Small intestine (tissue), 7 donors: Measurements from ENCODE around the gene CBX7. TPM values are rescaled to one million over a fixed set of nuclear protein-coding genes. Genes with fewer than 3 reads are reported as not detected.

ENCODE experiments used
- DNase-seq, 2 donors: peaks; one replicate each; pipeline versions ENCODE4 v3.0.0 to v3.0.0-alpha.2; 2013
- FAIRE-seq: peaks from 2 replicates; lab custom pipeline; 2012; peaks lifted over from hg19 to GRCh38; lab: Jason Lieb, UNC
- H3K27ac ChIP-seq, 3 donors: one replicate each; pipeline ENCODE4 v1.5.1; 2013; ENCODE audit warnings: low read length in 2 of 3, mild to moderate bottlenecking in 2 of 3, control low read depth in 1 of 3, inconsistent platforms in 1 of 3, low read depth in 1 of 3, moderate library complexity in 1 of 3
- H3K27me3 ChIP-seq, 3 donors: one replicate each; pipeline ENCODE4 v1.6.1; 2013; ENCODE audit warnings: low read length in 3 of 3, inconsistent platforms in 1 of 3; ENCODE audit not compliant: control insufficient read depth in 3 of 3, insufficient read depth in 3 of 3
- H3K36me3 ChIP-seq, 3 donors: one replicate each; pipeline ENCODE4 v1.6.1; 2013; ENCODE audit warnings: low read length in 3 of 3, inconsistent platforms in 1 of 3, low read depth in 1 of 3, mild to moderate bottlenecking in 1 of 3, moderate library complexity in 1 of 3; ENCODE audit not compliant: control insufficient read depth in 3 of 3, insufficient read depth in 2 of 3
- H3K4me1 ChIP-seq, 3 donors: one replicate each; pipeline ENCODE4 v1.6.1; 2013; ENCODE audit warnings: low read length in 2 of 3, inconsistent platforms in 1 of 3, low read depth in 1 of 3, mild to moderate bottlenecking in 1 of 3, moderate library complexity in 1 of 3; ENCODE audit not compliant: control insufficient read depth in 3 of 3, insufficient read depth in 2 of 3
- H3K4me3 ChIP-seq, 3 donors: one replicate each; pipeline ENCODE4 v1.5.1; 2013; ENCODE audit warnings: low read length in 3 of 3, control low read depth in 1 of 3, inconsistent platforms in 1 of 3, low read depth in 1 of 3, mild to moderate bottlenecking in 1 of 3, moderate library complexity in 1 of 3
- H3K9me3 ChIP-seq, 2 donors: one replicate each; pipeline ENCODE4 v1.6.1; 2013; ENCODE audit warnings: low read depth in 1 of 2, low read length in 1 of 2; ENCODE audit not compliant: control insufficient read depth in 2 of 2, insufficient read depth in 1 of 2
- WGBS, 3 donors: extraction: QIAGEN DNeasy Blood & Tissue Kit; methylation state at CpG; one replicate each; pipeline ENCODE4 v1.1.7; 2013; 5-methylcytosine and 5-hydroxymethylcytosine counted together
- polyA plus RNA-seq, 4 donors: library from polyadenylated mRNA; stranded (reverse) in 3 of 4; unstranded in 1 of 4; fragments of 200-250 nt in 3 of 4; fragments of 120-200 nt in 1 of 4; gene quantifications; one replicate each; pipeline versions ENCODE4 v1.2.1 to v1.2.3, GENCODE V29; 2013
- donor health status: healthy with polysubstance abuse.
- donor health status: control.
- donor health status: control.
- donor health status: Bipolar disorder and iron deficiency.
- donor health status: healthy.

The CBX7 gene
- polyA plus RNA-seq, 4 donors = 9.8 to 29.8 (median 21.2) TPM

DNA sequence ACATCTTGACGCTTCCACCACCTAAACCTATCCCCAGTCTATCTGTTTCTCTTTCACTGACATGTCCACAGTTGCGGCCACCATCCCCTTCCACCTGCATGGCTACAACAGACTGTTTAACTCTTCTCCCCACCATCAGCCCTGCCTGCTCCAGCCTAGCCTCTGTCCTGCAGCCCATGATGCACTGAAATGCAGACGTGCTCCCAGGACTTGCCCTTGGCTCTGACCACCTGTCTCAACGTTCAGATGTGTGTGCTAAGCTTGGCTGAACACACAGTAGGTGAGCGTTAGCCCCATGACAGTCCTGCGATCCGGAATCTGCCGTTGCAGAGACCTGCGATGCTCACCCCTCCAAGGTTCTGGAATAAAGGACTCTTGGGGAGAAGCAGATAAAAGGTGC lies 22.7 kb downstream of the CBX7 start:
- DNase-seq (no peak), FAIRE-seq (no peak)
- Histone ChIP-seq H3K27me3 (no peaks in the 10 kb centered on the region), H3K36me3 (peaks cover 0 to 37% (median 0%) of the 10 kb centered on the region in 3 donors), H3K27ac (peak overlapping the region in 1 of 3 donors; percentile 2), H3K4me1 (peaks cover 0 to 25% (median 4%) of the 10 kb centered on the region in 3 donors), H3K4me3 (no peak overlapping the region), H3K9me3 (peaks cover 0 to 7% of the 10 kb centered on the region in 2 donors)
- WGBS, 3 donors = 91 to 96% (median 93%) methylated on average over 9 of the region's 9 CpGs

DNA sequence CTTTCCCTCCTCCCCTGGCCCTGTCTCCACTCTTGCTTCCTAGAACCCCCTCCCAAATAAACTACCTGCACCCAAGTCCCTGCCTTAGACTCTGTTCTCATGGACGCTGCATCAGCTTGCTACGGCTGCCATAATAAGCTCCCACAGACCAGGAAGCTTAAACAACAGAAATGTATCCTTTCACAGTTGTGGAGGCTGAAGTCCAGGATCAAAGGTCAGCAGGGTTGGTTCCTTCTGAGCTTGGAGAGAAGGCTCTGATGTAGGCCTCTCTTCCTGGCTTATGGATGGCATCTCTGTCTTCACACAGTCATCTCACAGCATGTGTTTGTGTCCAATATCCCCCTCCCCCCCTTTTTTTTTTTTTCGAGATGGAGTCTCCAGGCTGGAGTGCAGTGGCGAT lies 23.4 kb downstream of the CBX7 start:
- peak; percentile 92 to 97 for DNase-seq

DNA sequence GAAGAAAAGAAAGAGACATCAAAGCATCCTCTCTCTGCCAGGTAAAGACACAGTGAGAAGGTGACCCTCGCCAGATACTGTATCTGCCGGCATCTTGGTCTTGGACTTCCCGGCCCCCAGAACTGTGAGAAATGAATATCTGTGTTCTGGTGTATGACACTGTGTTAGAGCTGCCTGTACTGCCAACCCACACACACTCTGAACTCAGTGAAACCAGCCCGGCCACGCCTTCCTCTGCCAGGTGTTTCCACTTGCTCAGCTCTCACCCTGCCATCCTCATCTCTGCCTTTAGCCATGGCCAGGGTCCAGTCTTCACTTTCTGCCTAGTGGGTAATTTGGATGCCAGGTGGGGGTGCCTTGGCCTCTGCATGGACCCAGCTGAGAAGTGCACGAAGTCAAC lies 24.0 kb downstream of the CBX7 start:
- Histone ChIP-seq H3K27me3 (no peaks in the 10 kb centered on the region), H3K4me1 (peaks cover 0 to 25% (median 4%) of the 10 kb centered on the region in 3 donors), H3K9me3 (peaks cover 0 to 7% of the 10 kb centered on the region in 2 donors), H3K36me3 (peaks cover 0 to 28% (median 0%) of the 10 kb centered on the region in 3 donors), H3K27ac (peak overlapping the region; percentile 71 to 83 (median 79)), H3K4me3 (no peak overlapping the region)
- 63 to 83% (median 67%) methylated on average over 6 of the region's 6 CpGs for WGBS, 3 donors
- FAIRE-seq = no peak
- DNase-seq = peak in 1 of 2 donors; percentile 45

More for the DNA sequence above, 23.4 kb downstream of the CBX7 start:
- WGBS, 3 donors = 52 to 69% (median 56%) methylated on average over 4 of the region's 4 CpGs
- Histone ChIP-seq H3K27ac (peak overlapping the region; percentile 71 to 83 (median 79)), H3K36me3 (peaks cover 0 to 33% (median 0%) of the 10 kb centered on the region in 3 donors), H3K27me3 (no peaks in the 10 kb centered on the region), H3K4me3 (no peak overlapping the region), H3K9me3 (peaks cover 0 to 7% of the 10 kb centered on the region in 2 donors), H3K4me1 (peaks cover 0 to 25% (median 4%) of the 10 kb centered on the region in 3 donors)
- no peak for FAIRE-seq

DNA sequence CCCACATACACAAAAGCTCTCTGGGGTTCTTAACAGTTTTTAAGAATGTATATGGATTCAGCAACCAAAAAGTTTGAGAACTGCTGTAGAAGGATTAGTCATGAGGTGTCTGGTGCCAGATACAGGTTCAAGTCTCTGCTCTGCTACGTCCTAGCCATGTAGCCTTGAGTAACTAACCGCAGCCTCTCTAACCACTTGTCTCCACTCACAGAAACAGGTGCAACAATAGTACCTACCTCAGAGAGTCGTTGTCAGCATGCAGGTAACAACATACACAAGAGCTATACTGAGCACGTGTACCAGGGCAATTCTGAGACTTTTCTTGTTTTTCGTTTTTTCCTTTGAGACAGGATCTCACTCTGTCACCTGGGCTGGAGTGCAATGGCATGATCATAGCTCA lies 26.9 kb downstream of the CBX7 start:
- 86 to 90% (median 89%) methylated on average over 5 of the region's 5 CpGs for WGBS, 3 donors
- H3K36me3 ChIP-seq = peaks cover 0 to 7% (median 0%) of the 10 kb centered on the region in 3 donors
- FAIRE-seq = no peak

DNA sequence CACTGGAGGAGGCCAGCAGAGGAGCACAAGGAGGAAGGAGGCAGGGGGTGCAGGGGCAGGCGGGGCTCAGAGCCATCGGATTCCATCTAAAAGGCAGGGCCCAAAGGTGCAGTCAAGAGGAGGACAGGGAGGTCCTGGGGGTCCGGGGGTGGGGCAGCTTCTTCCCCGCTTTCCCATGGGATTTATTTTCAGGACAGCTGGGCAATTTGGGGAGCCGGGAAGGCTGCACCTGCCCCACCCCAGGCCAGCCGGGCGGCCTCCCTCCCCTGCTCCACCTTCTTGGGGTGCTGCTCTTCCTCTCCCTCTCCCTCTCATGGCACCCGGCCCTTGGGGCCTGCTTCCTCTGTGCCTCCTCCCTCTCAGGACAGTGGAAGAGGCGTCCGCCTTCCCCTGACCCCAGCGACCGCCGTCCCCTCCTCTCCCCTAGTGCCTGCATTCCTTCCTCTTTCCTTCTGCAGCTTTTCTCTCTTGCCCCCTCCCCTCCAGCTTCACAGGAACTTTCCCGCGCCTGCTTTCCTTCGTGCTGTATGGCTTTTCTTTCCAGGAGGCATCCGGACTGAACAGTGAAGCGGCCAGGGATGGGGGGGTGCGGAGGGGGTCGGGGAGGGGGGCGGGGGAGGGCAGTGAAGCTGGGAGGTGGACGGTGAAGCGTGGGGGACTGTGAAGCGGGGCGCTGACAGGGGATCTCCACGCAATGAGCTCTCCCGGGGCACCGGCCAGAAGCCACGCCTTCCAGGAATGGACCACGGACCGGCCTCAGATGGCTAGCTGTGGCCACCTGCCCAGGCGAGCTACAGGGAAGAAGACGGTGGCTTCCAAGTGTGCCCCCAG lies 28.5 kb downstream of the CBX7 start:
- Histone ChIP-seq H3K27me3 (no peaks in the 10 kb centered on the region), H3K27ac (no peak overlapping the region), H3K4me1 (peaks cover 0 to 9% (median 4%) of the 10 kb centered on the region in 3 donors), H3K36me3 (no peaks in the 10 kb centered on the region), H3K9me3 (peaks cover 0 to 7% of the 10 kb centered on the region in 2 donors), H3K4me3 (no peak overlapping the region)
- FAIRE-seq = no peak
- DNase-seq = no peak
- WGBS, 3 donors = 36 to 53% (median 40%) methylated on average over 29 to 33 of the region's 33 CpGs

More for the DNA sequence above, 26.9 kb downstream of the CBX7 start:
- Histone ChIP-seq H3K9me3 (peaks cover 0 to 7% of the 10 kb centered on the region in 2 donors), H3K27me3 (no peaks in the 10 kb centered on the region), H3K27ac (no peak overlapping the region), H3K4me1 (peaks cover 0 to 20% (median 4%) of the 10 kb centered on the region in 3 donors), H3K4me3 (no peak overlapping the region)
- DNase-seq = no peak

DNA sequence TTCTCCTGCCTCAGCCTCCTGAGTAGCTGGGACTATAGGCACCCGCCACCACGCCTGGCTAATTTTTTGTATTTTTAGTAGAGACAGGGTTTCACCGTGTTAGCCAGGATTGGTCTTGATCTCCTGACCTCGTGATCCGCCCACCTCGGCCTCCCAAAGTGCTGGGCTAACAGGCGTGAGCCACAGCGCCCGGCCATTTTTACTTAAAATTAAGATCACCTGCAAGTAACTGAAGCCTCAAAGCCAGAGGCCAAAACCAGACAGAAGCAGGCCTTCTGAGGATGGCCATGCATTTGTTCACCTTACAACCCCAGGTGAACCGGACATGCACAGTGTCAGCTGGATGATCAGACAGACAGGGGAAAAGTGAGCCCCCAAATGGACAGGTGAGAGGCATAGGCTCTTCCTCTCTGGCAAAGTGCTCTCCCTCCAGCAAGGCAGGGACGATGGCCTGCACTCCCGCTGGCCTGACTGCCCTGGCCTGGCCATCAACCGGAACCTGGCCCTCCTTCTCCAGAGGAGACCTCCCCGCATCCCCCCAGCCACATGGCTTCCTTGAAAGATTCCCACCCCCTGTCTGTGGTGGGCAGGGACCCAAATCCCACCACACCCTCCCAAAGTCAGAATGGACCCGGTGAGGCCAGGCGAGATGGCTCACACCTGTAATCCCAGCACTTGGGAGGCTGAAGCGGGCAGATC lies 29.6 kb downstream of the CBX7 start:
- H3K27ac ChIP-seq = no peak overlapping the region
- H3K4me1 ChIP-seq = no peaks in the 10 kb centered on the region
- H3K27me3 ChIP-seq = no peaks in the 10 kb centered on the region
- H3K9me3 ChIP-seq = no peaks in the 10 kb centered on the region
- 92 to 95% (median 94%) methylated on average over 17 of the region's 17 CpGs for WGBS, 3 donors
- no peak for FAIRE-seq
- H3K4me3 ChIP-seq = no peak overlapping the region
- H3K36me3 ChIP-seq = no peaks in the 10 kb centered on the region
- DNase-seq = no peak

DNA sequence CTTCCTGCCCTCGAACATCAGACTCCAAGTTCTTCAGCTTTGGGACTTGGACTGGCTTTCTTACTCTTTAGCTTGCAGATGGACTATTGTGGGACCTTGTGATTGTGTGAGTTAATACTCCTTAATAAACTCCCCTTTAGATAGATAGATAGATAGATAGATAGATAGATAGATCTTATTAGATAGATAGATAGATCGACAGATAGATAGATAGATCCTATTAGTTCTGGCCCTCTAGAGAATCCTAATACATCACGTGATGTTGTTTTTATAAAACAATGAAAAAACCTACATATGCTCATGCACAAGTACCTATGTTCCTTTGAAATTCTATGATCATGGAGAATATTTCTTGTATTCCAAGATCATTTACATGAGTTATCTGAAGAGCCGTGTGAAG lies 31.5 kb downstream of the CBX7 start:
- DNase-seq (no peak), FAIRE-seq (no peak)
- peaks cover 0 to 2% (median 0%) of the 10 kb centered on the region in 3 donors for H3K27me3 ChIP-seq
- no peak overlapping the region for H3K4me3 ChIP-seq
- H3K4me1 ChIP-seq = peaks cover 0 to 5% (median 0%) of the 10 kb centered on the region in 3 donors
- H3K9me3 ChIP-seq = no peaks in the 10 kb centered on the region
- H3K36me3 ChIP-seq = no peaks in the 10 kb centered on the region
- H3K27ac ChIP-seq = no peak overlapping the region
- WGBS, 3 donors = 79 to 88% (median 79%) methylated on average over 4 of the region's 4 CpGs

DNA sequence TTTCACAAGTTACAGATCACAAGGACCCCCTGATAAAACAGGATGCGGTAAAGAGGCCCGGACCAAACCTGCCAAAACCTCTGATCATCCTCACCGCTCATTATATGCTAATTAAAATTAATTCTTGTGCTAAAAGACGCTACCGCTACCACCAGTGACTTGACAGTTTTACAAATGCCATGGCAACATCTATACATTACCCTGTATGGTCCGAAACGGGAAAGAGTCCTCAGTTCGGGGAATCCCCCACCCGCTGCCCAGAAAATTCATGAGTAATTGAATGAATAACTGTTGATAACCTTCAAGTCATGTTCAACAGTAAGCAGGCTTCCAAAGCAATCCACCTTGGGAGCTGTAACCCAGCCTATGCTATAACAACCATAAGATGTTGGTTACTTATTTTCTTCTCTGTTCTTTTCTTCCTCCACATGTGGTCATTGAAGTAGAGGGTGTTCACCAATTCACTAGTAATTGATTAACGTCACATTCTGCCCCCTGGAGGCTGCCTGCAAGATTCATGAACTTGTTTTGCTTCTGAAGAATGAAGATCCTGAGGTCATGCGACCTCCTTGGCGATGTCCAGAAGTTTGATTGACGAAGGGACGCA lies 34.8 kb downstream of the CBX7 start:
- Histone ChIP-seq H3K4me3 (no peak overlapping the region), H3K4me1 (peaks cover 0 to 5% (median 0%) of the 10 kb centered on the region in 3 donors), H3K9me3 (no peaks in the 10 kb centered on the region), H3K36me3 (no peaks in the 10 kb centered on the region), H3K27ac (peak overlapping the region in 1 of 3 donors; percentile 6), H3K27me3 (peaks cover 0 to 24% (median 0%) of the 10 kb centered on the region in 3 donors)
- FAIRE-seq (no peak), DNase-seq (peak; percentile 75 to 77)
- 37 to 50% (median 39%) methylated on average over 14 of the region's 14 CpGs for WGBS, 3 donors
